H1 (cell line): ENCODE data around the gene BTN1A1. TPM values are rescaled to one million over a fixed set of nuclear protein-coding genes. Genes with fewer than 3 reads are reported as not detected.
A peak's percentile ranks its signal among the peaks of the same experiment; 100 is the strongest.

Source experiments
- CTCF ChIA-PET: fragments of 300-600 bp; sonication (Branson Sonifier 250); formaldehyde crosslinking; loops from one replicate; lab custom pipeline; 2021; ENCODE audit not compliant: partially characterized antibody; lab: Charles Lee
- POLR2A ChIA-PET: fragments of 300-600 bp; sonication (Branson Sonifier 250); formaldehyde crosslinking; loops from one replicate; lab custom pipeline; 2021; ENCODE audit warnings: inconsistent platforms; ENCODE audit not compliant: partially characterized antibody; lab: Charles Lee
- DNase-seq, 2 experiments: peaks; one replicate each; pipeline versions ENCODE4 v3.0.0 to v3.0.0-alpha.2; 2010 to 2022; ENCODE audit warnings: low spot score in 2 of 2, low read depth in 1 of 2, mixed read lengths in 1 of 2
- FAIRE-seq: peaks from 2 replicates; lab custom pipeline; 2011; peaks lifted over from hg19 to GRCh38; lab: Jason Lieb, UNC
- H2AFZ ChIP-seq: 2 replicates; pipeline ENCODE4 v1.8.1; 2012; ENCODE audit warnings: low read length, inconsistent platforms
- H2AK5ac ChIP-seq: 2 replicates; pipeline ENCODE4 v1.6.1; 2013; ENCODE audit warnings: low read depth, low read length
- H2BK120ac ChIP-seq: replicated peaks from 2 replicates; pipeline ENCODE3; 2013; ENCODE audit warnings: low read depth, low read length, inconsistent platforms
- H2BK12ac ChIP-seq: 2 replicates; pipeline ENCODE4 v1.6.1; 2013; ENCODE audit warnings: low read depth, low read length
- H2BK15ac ChIP-seq: 2 replicates; pipeline ENCODE4 v1.6.1; 2013; ENCODE audit warnings: low read length
- H2BK20ac ChIP-seq: 2 replicates; pipeline ENCODE4 v1.6.1; 2013; ENCODE audit warnings: low read length
- H2BK5ac ChIP-seq: 2 replicates; pipeline ENCODE4 v1.6.1; 2013; ENCODE audit warnings: low read depth, low read length
- H3K14ac ChIP-seq: 2 replicates; pipeline ENCODE4 v1.6.1; 2013; ENCODE audit warnings: inconsistent platforms; ENCODE audit not compliant: insufficient read length
- H3K18ac ChIP-seq: 2 replicates; pipeline ENCODE4 v1.6.1; 2013; ENCODE audit warnings: low read length; ENCODE audit errors: extremely low read depth
- H3K23ac ChIP-seq: 2 replicates; pipeline ENCODE4 v1.6.1; 2013; ENCODE audit warnings: inconsistent platforms; ENCODE audit not compliant: insufficient read length
- H3K23me2 ChIP-seq: 2 replicates; pipeline ENCODE4 v1.6.1; 2013; ENCODE audit warnings: low read depth, low read length
- H3K27ac ChIP-seq: 2 replicates; pipeline ENCODE4 v1.6.1; 2011; ENCODE audit warnings: low read depth, low read length, inconsistent platforms
- H3K27me3 ChIP-seq, 4 experiments: replicated peaks in 1 of 4; 1 replicate in 1 of 4; 2 replicates in 3 of 4; pipeline versions ENCODE4 v1.6.1 to v1.8.1; 2011 to 2013; ENCODE audit warnings: low read length in 3 of 4, mild to moderate bottlenecking in 3 of 4, inconsistent platforms in 2 of 4, mixed read lengths in 2 of 4, moderate library complexity in 1 of 4; ENCODE audit not compliant: control insufficient read depth in 3 of 4, insufficient read depth in 3 of 4; ENCODE audit errors: extremely low read depth in 1 of 4
- H3K36me3 ChIP-seq, 4 experiments: 2 replicates each; pipeline versions ENCODE4 v1.6.1 to v1.8.1; 2011 to 2013; ENCODE audit warnings: mild to moderate bottlenecking in 4 of 4, low read length in 3 of 4, moderate library complexity in 2 of 4, control low read depth in 1 of 4, inconsistent platforms in 1 of 4; ENCODE audit not compliant: insufficient read depth in 4 of 4, control insufficient read depth in 2 of 4
- H3K4ac ChIP-seq: replicated peaks from 2 replicates; pipeline ENCODE3; 2013; ENCODE audit warnings: low read length, low read depth, mixed read lengths, inconsistent platforms; ENCODE audit not compliant: insufficient read length
- H3K4me1 ChIP-seq, 4 experiments: replicated peaks in 1 of 4; 1 replicate in 1 of 4; 2 replicates in 3 of 4; pipeline versions ENCODE4 v1.6.1 to v1.8.1; 2011 to 2013; ENCODE audit warnings: low read length in 3 of 4, inconsistent platforms in 2 of 4, mixed read lengths in 1 of 4; ENCODE audit not compliant: insufficient read depth in 4 of 4, control insufficient read depth in 3 of 4
- H3K4me2 ChIP-seq, 2 experiments: 2 replicates each; pipeline versions ENCODE4 v1.6.1 to v1.8.1; 2011 to 2013; ENCODE audit warnings: low read depth in 2 of 2, low read length in 2 of 2, control low read depth in 1 of 2, inconsistent platforms in 1 of 2, mild to moderate bottlenecking in 1 of 2; ENCODE audit not compliant: insufficient read depth in 1 of 2
- H3K4me3 ChIP-seq, 4 experiments: fragments of 200-600, 300-600 bp in 1 of 4; sonication (generic), shearing (Covaris generic), sonication (Bioruptor Twin) in 1 of 4; 2 replicates each; pipeline versions ENCODE4 v1.5.1 to v1.8.1; 2011 to 2016; ENCODE audit warnings: low read length in 4 of 4, low read depth in 3 of 4, control low read depth in 2 of 4, inconsistent platforms in 2 of 4, mild to moderate bottlenecking in 2 of 4, mixed read lengths in 1 of 4, moderate library complexity in 1 of 4; ENCODE audit not compliant: insufficient read depth in 2 of 4; ENCODE audit errors: extremely low read depth in 1 of 4
- H3K56ac ChIP-seq: replicated peaks from 2 replicates; pipeline ENCODE3; 2013; ENCODE audit warnings: low read depth, mild to moderate bottlenecking, mixed read lengths, low read length, inconsistent platforms; ENCODE audit not compliant: insufficient read length
- H3K79me1 ChIP-seq: 2 replicates; pipeline ENCODE4 v1.6.1; 2013; ENCODE audit warnings: low read depth, low read length, control low read depth
- H3K79me2 ChIP-seq, 2 experiments: 2 replicates each; pipeline versions ENCODE4 v1.6.1 to v1.8.1; 2012 to 2013; ENCODE audit warnings: low read length in 2 of 2, mild to moderate bottlenecking in 2 of 2, inconsistent platforms in 1 of 2; ENCODE audit not compliant: insufficient read depth in 2 of 2, control insufficient read depth in 1 of 2
- H3K9ac ChIP-seq, 4 experiments: replicated peaks in 1 of 4; 1 replicate in 1 of 4; 2 replicates in 3 of 4; pipeline versions ENCODE4 v1.6.1 to v1.8.1; 2011 to 2013; ENCODE audit warnings: low read depth in 3 of 4, low read length in 3 of 4, control low read depth in 2 of 4, mild to moderate bottlenecking in 2 of 4, moderate library complexity in 2 of 4, inconsistent platforms in 1 of 4; ENCODE audit errors: extremely low read depth in 1 of 4
- H3K9me3 ChIP-seq, 2 experiments: 2 replicates each; pipeline versions ENCODE4 v1.6.1 to v1.8.1; 2012 to 2013; ENCODE audit warnings: mild to moderate bottlenecking in 2 of 2, moderate library complexity in 2 of 2, control low read depth in 1 of 2, inconsistent platforms in 1 of 2, low read depth in 1 of 2, low read length in 1 of 2, mixed read lengths in 1 of 2; ENCODE audit not compliant: insufficient read depth in 2 of 2
- H4K20me1 ChIP-seq, 2 experiments: replicated peaks in 1 of 2; 2 replicates each; pipeline versions ENCODE3 to v1.8.1; 2011 to 2013; ENCODE audit warnings: inconsistent platforms in 2 of 2, low read length in 2 of 2, mild to moderate bottlenecking in 1 of 2; ENCODE audit not compliant: insufficient read depth in 2 of 2, control insufficient read depth in 1 of 2
- H4K5ac ChIP-seq: 2 replicates; pipeline ENCODE4 v1.6.1; 2013; ENCODE audit warnings: low read length, low read depth, mixed read lengths, inconsistent platforms; ENCODE audit not compliant: insufficient read length
- H4K8ac ChIP-seq: 2 replicates; pipeline ENCODE4 v1.8.0; 2013; ENCODE audit warnings: mild to moderate bottlenecking, moderate library complexity, low read length, inconsistent platforms; ENCODE audit not compliant: insufficient read depth; ENCODE audit errors: extremely low read depth
- H4K91ac ChIP-seq: replicated peaks from 2 replicates; pipeline ENCODE3; 2013; ENCODE audit warnings: low read length, mixed read lengths, inconsistent platforms; ENCODE audit not compliant: insufficient read length
- BACH1 ChIP-seq: IDR thresholded peaks from 2 replicates; pipeline ENCODE4 v1.6.1; 2012; ENCODE audit warnings: low read length, improper control_type of control experiment
- BRCA1 ChIP-seq: IDR thresholded peaks from 2 replicates; pipeline ENCODE4 v1.6.1; 2012; ENCODE audit warnings: low read depth, low read length, improper control_type of control experiment
- EP300 ChIP-seq, 2 experiments: IDR thresholded peaks; 1 replicate in 1 of 2; 2 replicates in 1 of 2; pipeline ENCODE4 v1.6.1; 2011 to 2012; ENCODE audit warnings: low read depth in 2 of 2, low read length in 2 of 2, mild to moderate bottlenecking in 2 of 2, borderline replicate concordance in 1 of 2, inconsistent platforms in 1 of 2, moderate library complexity in 1 of 2
- HDAC6 ChIP-seq: IDR thresholded peaks from one replicate; pipeline ENCODE4 v1.7.1; 2012; ENCODE audit warnings: low read depth, mild to moderate bottlenecking, inconsistent platforms, low read length, moderate library complexity
- KDM1A ChIP-seq: fragments of 200-600, 300-600 bp; sonication (generic); IDR thresholded peaks from 2 replicates; pipeline ENCODE4 v1.7.1; 2016; ENCODE audit warnings: mild to moderate bottlenecking, low read length, borderline replicate concordance
- KDM5A ChIP-seq: fragments of 200-600 bp; IDR thresholded peaks from 2 replicates; pipeline ENCODE4 v1.7.1; 2012; ENCODE audit warnings: mild to moderate bottlenecking, low read length, inconsistent platforms, mixed read lengths
- POU5F1 ChIP-seq: IDR thresholded peaks from 2 replicates; pipeline ENCODE4 v1.6.1; 2011; ENCODE audit warnings: low read depth, mild to moderate bottlenecking, low read length, moderate library complexity
- RNF2 ChIP-seq: fragments of 200-900, 300-1000 bp; sonication (generic); IDR thresholded peaks from 2 replicates; pipeline ENCODE4 v1.7.1; 2016; ENCODE audit warnings: borderline replicate concordance, low read depth, mild to moderate bottlenecking, antibody characterized with exemption, low read length; ENCODE audit not compliant: poor library complexity, severe bottlenecking; ENCODE audit errors: missing control alignments
- SIX5 ChIP-seq: IDR thresholded peaks from 2 replicates; pipeline ENCODE4 v1.6.1; 2011; ENCODE audit warnings: mild to moderate bottlenecking, low read depth, low read length
- SP4 ChIP-seq: IDR thresholded peaks from 2 replicates; pipeline ENCODE4 v1.6.1; 2012; ENCODE audit warnings: low read length, inconsistent platforms
- TBP ChIP-seq: IDR thresholded peaks from 2 replicates; pipeline ENCODE4 v1.6.1; 2011; ENCODE audit warnings: low read depth, low read length, improper control_type of control experiment
- WGBS, 2 experiments: shearing (Covaris generic) in 1 of 2; methylation state at CpG; one replicate each; pipeline versions ENCODE4 v1.1.6 to v1.1.7; 2013 to 2015; ENCODE audit warnings: low lambda C conversion rate in 2 of 2, mixed read lengths in 2 of 2, inconsistent platforms in 1 of 2, low coverage in 1 of 2, missing lambda C conversion rate in 1 of 2; ENCODE audit not compliant: insufficient replicate concordance in 2 of 2, insufficient coverage in 1 of 2, insufficient read length in 1 of 2; ENCODE audit errors: extremely low coverage in 1 of 2, missing lambda C conversion rate in 1 of 2; 5-methylcytosine and 5-hydroxymethylcytosine counted together
- polyA plus RNA-seq, 7 experiments: library from polyadenylated mRNA; depleted of rRNA in 3 of 7; stranded (reverse) in 5 of 7; unstranded in 2 of 7; fragments of >200 nt in 5 of 7; fragments of 200-250 nt in 2 of 7; gene quantifications; 1 replicate in 5 of 7; 2 replicates in 1 of 7; 4 replicates in 1 of 7; pipeline versions ENCODE4 v1.2.1 to v1.2.3, GENCODE V29; 2011 to 2013; ENCODE audit warnings: missing spikeins in 2 of 7, mixed read lengths in 2 of 7
- total RNA-seq: library from RNA; stranded (reverse); fragmentation: NEBNext Ultra II Directional; extraction: Animal tissue kit (Norgen Biotek cat#: 25700); gene quantifications from 2 replicates; pipeline ENCODE4 v1.2.1, GENCODE V29; 2021
- TF ChIP-seq, protein P1 (sequence below): IDR thresholded peaks from 2 replicates; pipeline ENCODE4 v1.6.1; 2012; ENCODE audit warnings: low read length, inconsistent platforms

Gene BTN1A1
- total and polyA plus RNA-seq, 2 of the 8 experiments (the other 6 are each of a cell fraction or from before 2014, with no cell fraction given): 0.28 to 0.35 TPM

DNA sequence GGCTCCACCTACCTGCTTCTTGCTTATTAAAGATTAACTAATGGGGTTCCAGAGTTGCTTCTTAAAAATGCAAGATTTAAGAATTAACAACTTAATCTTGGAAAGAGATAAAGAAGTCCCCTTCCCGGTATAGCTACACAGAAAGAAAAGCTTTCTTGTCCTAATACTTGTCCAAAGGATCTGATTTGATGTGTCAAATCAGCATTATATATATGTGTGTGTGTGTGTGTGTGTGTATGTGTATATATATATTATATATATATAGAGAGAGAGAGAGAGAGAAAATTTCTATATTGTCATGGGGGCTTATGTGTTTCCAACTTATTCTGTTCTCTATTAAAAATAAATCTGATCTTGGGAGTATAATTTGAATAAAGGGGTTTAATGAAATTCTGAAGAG is 33.4 kb downstream of the BTN1A1 start:
- Histone ChIP-seq H2BK20ac (no peak overlapping the region), H3K79me1 (no peaks in the 10 kb centered on the region), H3K79me2 (no peaks in the 10 kb centered on the region), H2BK5ac (no peak overlapping the region), H2BK15ac (no peak overlapping the region), H3K4me1 (peaks cover 0 to 7% (median 3%) of the 10 kb centered on the region in 4 experiments; a peak in 4 of 7 replicates), H2AFZ (peak overlapping the region; percentile 96; the same call in 1 of the 2 replicates), H3K27ac (no peak overlapping the region), H3K23ac (no peak overlapping the region), H3K56ac (no peak overlapping the region), H3K9ac (no peak overlapping the region), H2BK12ac (no peak overlapping the region), H3K36me3 (no peaks in the 10 kb centered on the region), H3K18ac (no peak overlapping the region), H3K23me2 (peaks cover under 1% of the 10 kb centered on the region; the same call in 1 of the 2 replicates), H3K14ac (no peak overlapping the region), H2BK120ac (no peak overlapping the region), H3K9me3 (no peaks in the 10 kb centered on the region), H3K4me3 (peak overlapping the region; percentile 73 to 96 (median 93)), H4K91ac (no peak overlapping the region), H3K27me3 (no peaks in the 10 kb centered on the region), H4K20me1 (no peaks in the 10 kb centered on the region), H3K4me2 (peak overlapping the region; percentile 63 to 65; a peak in 3 of 4 replicates), H4K5ac (no peak overlapping the region), H2AK5ac (no peak overlapping the region), H3K4ac (no peak overlapping the region), H4K8ac (no peak overlapping the region)
- no peak for DNase-seq
- ChIA-PET POLR2A (interaction anchor here (0.9 to 5.6 kb wide), 8 partner anchors 8 to 613 kb away, joined by 3 to 36 read pairs (median 4); a partner anchor contains a TSS), CTCF (interaction anchor here (1.5 to 1.9 kb wide), 3 partner anchors 11 to 192 kb away, joined by 4 to 8 read pairs (median 5); no protein-coding TSS in a partner anchor)
- FAIRE-seq: no peak
- WGBS, 2 experiments: 8% methylated on average over 1 of the region's 1 CpG; no CpG with 5 or more reads in 1 of the 2 experiments
- no peak for TF ChIP-seq BRCA1
- TF ChIP-seq TBP: no peak
- no peak for TF ChIP-seq HDAC6
- TF ChIP-seq, protein P1, sequence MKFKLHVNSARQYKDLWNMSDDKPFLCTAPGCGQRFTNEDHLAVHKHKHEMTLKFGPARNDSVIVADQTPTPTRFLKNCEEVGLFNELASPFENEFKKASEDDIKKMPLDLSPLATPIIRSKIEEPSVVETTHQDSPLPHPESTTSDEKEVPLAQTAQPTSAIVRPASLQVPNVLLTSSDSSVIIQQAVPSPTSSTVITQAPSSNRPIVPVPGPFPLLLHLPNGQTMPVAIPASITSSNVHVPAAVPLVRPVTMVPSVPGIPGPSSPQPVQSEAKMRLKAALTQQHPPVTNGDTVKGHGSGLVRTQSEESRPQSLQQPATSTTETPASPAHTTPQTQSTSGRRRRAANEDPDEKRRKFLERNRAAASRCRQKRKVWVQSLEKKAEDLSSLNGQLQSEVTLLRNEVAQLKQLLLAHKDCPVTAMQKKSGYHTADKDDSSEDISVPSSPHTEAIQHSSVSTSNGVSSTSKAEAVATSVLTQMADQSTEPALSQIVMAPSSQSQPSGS: no peak
- no peak for TF ChIP-seq EP300 (IDR thresholded peaks at IDR 0.05; ENCODE audit: borderline replicate concordance in 1 of 2, low read depth in 2 of 2, low read length in 2 of 2)
- no peak for TF ChIP-seq POU5F1
- TF ChIP-seq RNF2: no peak
- TF ChIP-seq SP4: no peak
- no peak for TF ChIP-seq KDM1A
- no peak for TF ChIP-seq KDM5A
- TF ChIP-seq SIX5: no peak
- TF ChIP-seq BACH1: no peak
